Activated CD4-positive, alpha-beta T cell treated with anti-CD3 and anti-CD28 coated beads for 24 hours (primary cell): ENCODE data around the gene ADGB.
"Not testable (repeated sequence)": the region's sequence is repeated elsewhere in the genome, so short reads cannot be mapped to it uniquely, and the experiment has no call there.

Experiments used
- DNase-seq, 2 donors: peaks; one replicate each; pipeline ENCODE4 v3.0.0-alpha.2; 2020; ENCODE audit warnings: low read depth in 2 of 2

Gene ADGB

DNA sequence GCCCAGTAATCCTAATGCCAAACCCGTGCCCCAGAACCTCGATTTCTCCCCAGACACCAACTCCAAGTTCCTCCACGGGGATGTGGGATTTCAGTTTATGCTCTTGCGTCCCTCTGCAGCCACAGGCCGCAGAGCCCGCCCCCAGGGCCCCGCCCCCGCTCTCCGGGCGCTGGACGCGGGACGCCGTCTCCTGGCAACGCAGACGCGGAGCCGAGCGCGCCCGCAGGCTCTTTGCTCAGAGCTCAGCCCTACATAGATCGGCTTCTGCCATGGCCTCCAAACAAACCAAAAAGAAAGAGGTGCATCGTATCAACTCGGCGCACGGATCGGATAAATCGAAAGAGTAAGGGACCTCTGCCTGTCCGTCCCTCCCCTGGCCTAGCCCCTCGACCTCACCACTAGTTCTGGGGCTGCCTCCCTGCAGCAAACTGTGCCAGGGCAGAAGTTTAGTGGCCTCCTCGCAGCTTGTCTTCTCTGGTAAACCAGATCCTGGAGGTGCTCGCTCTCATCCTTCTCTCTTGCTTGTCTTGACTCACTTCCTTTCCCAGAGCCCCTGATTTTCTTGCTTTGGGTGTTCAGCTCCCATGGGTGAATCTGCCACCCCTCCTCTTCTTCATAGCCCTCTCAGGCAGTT lies at the start of gene ADGB:
Gene ADGB, plus strand, starts transcription at position 201 of the 634 bp plus-strand sequence. Its CDS starts 69 bp downstream, at position 270.
- no peak for DNase-seq

GRCh38 chr6:146550911-146551310 lies 47.9 kb upstream of the ADGB start:
- no peak for DNase-seq

- DNase-seq = no peak
These were observed 47.2 kb upstream of the ADGB start for GRCh38 chr6:146551545-146551944.

DNA sequence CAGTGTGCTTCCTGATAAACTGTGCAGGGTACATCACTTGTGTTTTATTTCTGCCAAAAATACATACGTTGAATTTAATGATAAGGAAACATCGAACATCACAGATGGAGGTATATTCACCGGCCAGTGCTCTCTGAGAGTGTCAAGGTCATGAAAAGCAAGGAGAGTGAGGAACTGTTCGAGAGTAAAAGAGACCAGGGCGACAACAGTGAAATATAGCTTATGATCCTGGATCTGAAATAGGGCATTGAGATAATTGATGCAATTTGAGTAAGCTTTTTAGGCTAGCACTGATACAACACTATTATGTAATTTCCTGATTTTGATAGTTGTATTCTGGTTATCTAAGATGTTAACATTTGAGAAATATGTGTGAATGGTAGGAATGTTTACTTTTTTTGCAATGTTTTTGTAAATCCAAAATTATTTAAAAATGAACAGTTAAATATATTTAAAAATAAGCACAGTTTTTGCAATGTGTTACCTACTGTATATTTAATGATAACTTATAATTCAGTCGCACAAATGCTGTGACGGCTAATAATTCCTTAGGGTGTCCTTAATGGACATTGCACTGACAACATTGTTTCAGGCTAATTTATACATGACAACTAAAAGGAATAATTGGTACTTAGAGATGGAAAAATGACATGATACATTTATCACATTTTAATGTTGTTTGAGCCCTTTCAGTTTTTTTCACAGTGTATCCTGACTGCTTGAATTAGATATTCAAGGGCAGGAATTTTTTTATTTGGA lies 45.2 kb upstream of the ADGB start:
- DNase-seq = no peak

DNA sequence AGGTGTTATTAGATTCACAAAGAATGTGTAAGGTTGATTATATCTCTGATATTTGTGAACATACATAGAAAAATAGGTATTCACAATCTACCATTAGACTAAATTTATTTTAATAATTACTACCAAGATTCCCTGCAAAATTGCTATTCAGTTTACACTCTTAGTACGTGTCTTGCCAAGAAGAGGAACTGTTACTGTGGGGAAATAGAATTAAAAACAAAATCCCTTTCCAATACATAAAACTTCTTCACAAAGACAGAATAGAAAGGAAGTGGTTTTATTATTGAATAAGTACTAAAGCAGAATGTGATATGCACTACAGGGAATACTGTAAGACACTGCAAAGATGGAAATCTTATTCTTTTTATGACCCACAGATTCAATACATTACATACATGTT lies 38.2 kb upstream of the ADGB start:
- DNase-seq = no peak

DNA sequence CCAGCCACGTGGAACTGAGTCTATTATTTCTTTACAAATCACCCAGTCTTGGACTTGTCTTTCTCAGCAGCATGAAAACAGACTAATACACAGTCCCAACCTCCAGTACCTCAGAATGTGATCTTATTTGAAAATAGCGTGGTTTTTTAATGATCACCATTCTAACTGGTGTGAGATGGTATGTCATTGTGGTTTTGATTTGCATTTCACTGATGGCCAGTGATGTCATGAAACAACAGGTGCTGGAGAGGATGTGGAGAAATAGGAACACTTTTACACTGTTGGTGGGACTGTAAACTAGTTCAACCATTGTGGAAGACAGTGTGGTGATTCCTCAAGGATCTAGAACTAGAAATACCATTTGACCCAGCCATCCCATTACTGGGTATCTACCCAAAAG lies 32.1 kb upstream of the ADGB start:
- not testable (repeated sequence) for DNase-seq

- DNase-seq = not testable (repeated sequence)
These were observed 30.2 kb upstream of the ADGB start for GRCh38 chr6:146568619-146569018.

- DNase-seq = no peak
These were observed 24.6 kb upstream of the ADGB start for GRCh38 chr6:146574211-146574610.

DNA sequence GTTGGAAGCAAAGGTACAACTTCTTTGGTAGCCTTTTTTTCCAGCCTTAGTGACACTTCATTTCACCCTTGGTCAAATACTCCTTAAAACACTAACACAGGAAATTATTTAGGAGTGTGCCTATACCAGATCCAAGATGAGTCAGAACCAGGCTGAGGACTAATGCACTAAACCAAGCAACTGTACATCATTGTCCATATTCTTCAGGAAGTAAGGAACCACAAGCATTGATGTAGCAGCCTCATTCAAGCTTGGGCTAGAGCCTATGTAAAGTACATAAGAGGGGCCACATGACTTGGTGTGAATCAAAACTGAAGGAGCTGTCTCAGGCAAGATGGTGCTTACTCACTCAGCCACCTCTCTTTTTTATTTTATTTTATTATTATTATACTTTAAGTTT lies 20.7 kb upstream of the ADGB start:
- DNase-seq = no peak

DNA sequence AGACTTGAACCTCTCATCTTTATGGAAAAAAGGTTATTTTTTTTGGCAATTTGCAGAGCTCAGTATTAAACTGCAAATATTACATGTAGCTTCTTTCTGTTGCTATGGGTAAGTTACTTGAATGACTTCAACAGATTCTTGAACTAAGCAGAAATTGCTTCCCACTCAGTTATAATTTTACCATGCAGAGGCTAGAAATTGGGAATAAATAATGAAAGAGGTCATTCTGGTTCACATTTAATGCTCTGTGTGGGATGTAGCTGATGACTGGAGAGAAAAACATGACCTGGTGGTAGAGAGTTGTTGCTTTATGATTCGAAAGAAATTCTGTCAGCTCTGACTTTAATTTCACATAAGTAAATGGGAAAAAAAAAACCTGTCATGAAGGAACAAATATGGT lies 16.8 kb upstream of the ADGB start:
- no peak for DNase-seq

DNA sequence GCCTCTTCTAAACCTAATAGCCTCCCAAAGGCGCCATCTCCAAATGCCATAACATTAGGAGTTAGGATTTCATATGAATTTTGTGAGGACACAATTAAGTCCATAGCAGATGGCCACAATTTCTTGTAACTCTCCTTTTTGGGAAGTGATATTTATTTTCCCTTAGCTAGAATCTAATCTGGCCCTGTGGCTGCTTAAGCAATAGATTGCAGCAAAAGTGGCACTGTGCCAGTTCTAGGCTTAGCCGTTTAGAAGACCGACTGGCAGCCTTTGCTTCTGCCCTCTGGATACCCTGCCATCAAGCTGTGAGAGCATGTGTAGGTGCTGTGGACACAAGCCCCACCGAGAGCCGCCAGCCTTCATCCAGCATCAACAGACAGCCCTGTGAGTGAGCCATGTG lies 15.9 kb upstream of the ADGB start:
- DNase-seq = no peak

- DNase-seq = no peak
These were observed 14.8 kb upstream of the ADGB start for GRCh38 chr6:146583966-146584365.

DNA sequence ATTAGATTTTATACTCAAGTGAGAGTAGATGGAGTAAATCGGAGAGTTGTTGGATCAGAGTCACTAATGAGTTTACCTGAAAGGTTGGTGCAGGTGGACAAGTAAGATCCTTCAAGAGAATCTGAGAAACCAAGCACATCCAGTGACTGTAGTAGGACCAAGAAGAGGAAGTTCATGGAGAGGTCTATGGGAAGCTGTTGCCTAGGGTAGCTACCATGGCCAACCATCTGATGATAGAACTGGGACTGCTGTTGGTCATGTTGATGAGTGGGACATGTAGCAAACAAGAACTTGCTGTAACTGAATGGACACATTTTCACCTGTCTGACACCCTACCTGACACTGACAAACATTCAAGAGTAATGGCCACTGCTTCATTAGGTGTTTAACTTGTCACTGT lies 11.3 kb upstream of the ADGB start:
- DNase-seq = no peak

- no peak for DNase-seq
These were observed 8.3 kb upstream of the ADGB start for GRCh38 chr6:146590492-146590891.

- no peak for DNase-seq
These were observed 6.3 kb upstream of the ADGB start for GRCh38 chr6:146592451-146592850.

- DNase-seq = no peak
These were observed 4.8 kb upstream of the ADGB start for GRCh38 chr6:146593986-146594385.

GRCh38 chr6:146594495-146594894 lies 4.3 kb upstream of the ADGB start:
- no peak for DNase-seq

GRCh38 chr6:146595972-146596731 lies 2.6 kb upstream of the ADGB start:
- DNase-seq = no peak

DNA sequence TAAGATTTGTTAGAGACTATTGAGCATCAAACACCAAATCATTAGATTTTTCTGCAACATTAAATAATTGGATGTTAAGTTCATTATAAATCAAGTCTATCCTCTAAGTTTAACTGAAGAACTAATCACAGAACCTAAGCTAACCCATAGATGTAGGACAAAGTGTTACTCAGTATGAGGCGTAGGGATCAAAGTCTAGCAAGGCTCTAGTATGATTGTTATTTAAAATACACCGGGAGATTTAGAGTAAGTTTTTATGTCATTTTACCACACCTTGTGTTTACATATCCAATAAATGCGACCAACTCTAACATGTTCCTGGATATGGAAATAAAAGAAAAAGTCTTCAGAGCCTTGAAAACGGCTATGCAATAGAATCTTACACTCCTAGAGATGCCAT lies 2.6 kb downstream of the ADGB start:
- DNase-seq = no peak

GRCh38 chr6:146602526-146602925 lies 3.8 kb downstream of the ADGB start:
- DNase-seq = no peak

DNA sequence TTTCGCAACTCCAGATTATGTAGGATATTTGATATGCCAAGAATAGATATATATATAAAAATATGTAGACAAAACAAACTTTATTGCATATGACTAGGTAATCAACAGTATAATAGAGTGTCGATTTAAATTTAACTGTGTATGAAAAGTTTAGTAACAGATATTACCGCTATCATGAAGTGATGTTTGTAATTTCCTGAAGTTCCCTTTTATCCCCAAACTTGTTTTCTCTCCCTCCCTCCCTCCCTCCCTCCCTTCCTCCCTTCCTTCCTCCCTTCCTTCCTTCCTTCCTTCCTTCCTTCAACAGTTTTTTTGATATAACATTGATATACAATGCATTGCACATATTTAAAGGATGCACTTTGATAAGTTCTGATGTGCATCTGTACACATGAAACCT lies 15.2 kb downstream of the ADGB start:
- DNase-seq = no peak

DNA sequence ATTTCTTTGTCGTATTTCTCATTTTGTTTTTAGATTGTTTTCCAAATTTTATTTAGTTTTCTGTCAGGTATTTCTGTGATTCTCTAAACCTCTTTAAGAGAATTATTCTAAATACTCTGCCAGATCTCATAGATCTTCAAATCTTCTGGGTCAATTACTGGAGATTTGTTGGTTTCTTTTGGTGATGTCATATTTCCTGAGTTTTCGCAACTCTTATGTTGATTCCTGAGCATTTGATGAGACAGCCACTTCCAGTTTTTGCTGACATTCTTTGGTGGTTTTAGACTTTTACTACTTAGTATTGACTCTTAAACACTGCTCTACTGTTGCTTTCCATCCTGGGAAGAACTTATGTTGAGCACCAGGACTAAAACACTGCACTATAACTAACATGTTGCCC lies 21.9 kb downstream of the ADGB start:
- no peak for DNase-seq

DNA sequence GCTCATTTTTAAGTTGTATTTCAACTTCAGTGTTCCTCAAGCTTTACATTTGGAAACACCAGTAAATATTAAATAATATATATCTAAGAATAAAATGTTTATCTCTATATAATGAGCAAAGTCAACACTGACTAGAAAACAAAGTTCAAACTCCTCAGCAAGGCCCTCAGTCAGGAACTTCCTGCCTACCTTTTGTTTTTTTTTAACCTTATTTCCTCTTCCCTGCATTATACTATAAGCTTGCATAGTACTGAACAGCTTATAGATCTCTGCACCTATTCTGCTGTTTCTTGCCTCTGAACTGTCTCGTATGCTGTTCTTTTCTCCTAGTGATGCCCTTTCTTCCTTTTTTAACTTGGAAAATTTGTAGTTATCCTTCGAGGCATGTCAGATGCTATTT lies 29.6 kb downstream of the ADGB start:
- no peak for DNase-seq
